HCT116 (cell line): ENCODE data around the gene UPK2. TPM values are rescaled to one million over a fixed set of nuclear protein-coding genes. Genes with fewer than 3 reads are reported as not detected.

Experiments used
- ATAC-seq: fragments of 200-7000 bp; cut with Tn5 transposase; 2 replicates; pipeline ENCODE4 v1.9.1; 2020; ENCODE audit warnings: mild to moderate bottlenecking, moderate library complexity
- BruUV-seq: library from RNA; stranded (reverse); fragments of 400-500 nt; replicated peaks from 2 replicates; lab custom pipeline; 2021; lab: Mats Ljungman, UMichigan
- CTCF ChIA-PET: fragments of 300-600 bp; sonication (Branson Sonifier 250); formaldehyde crosslinking; loops from one replicate; lab custom pipeline; 2021; ENCODE audit warnings: antibody characterized with exemption; lab: Charles Lee
- POLR2A ChIA-PET: fragments of 300-600, 350-600 bp; sonication (Branson Sonifier 250); formaldehyde crosslinking; loops from one replicate; lab custom pipeline; 2021; ENCODE audit warnings: antibody characterized with exemption; lab: Charles Lee
- RAD21 ChIA-PET, 2 experiments: fragments of 300-600 bp; sonication (Branson Sonifier 250); formaldehyde crosslinking; loops; one replicate each; lab custom pipeline; 2023; ENCODE audit warnings: low total read pairs in 2 of 2; ENCODE audit not compliant: uncharacterized antibody in 2 of 2, unreplicated experiment in 2 of 2, low non-redundant PET in 1 of 2; lab: Charles Lee
- DNase-seq: peaks from one replicate; pipeline ENCODE4 v3.0.0-alpha.2; 2010; ENCODE audit warnings: low read depth, low spot score
- H2AFZ ChIP-seq: fragments of 200-600 bp; shearing (Covaris generic), sonication (generic); 2 replicates; pipeline ENCODE4 v1.6.1; 2017; ENCODE audit warnings: low read depth, mixed run types, mixed read lengths, antibody characterized with exemption, low read length; ENCODE audit not compliant: poor library complexity, severe bottlenecking
- H3K27ac ChIP-seq: 2 replicates; pipeline ENCODE4 v1.5.1; 2012; ENCODE audit warnings: low read depth, low read length
- H3K27me3 ChIP-seq: fragments of 200-600 bp; sonication (generic); 2 replicates; pipeline ENCODE4 v1.6.1; 2016; ENCODE audit warnings: mixed run types, low read length, mixed read lengths; ENCODE audit not compliant: insufficient read depth
- H3K36me3 ChIP-seq, 2 experiments: fragments of 200-500 bp in 1 of 2; fragments of 200-600 bp in 1 of 2; sonication (Bioruptor generic) in 1 of 2; sonication (generic) in 1 of 2; 2 replicates each; pipeline versions ENCODE4 v1.5.1 to v1.6.1; 2014 to 2016; ENCODE audit warnings: low read length in 2 of 2, inconsistent platforms in 1 of 2, mixed read lengths in 1 of 2, mixed run types in 1 of 2; ENCODE audit not compliant: insufficient read depth in 2 of 2, control insufficient read depth in 1 of 2
- H3K4me1 ChIP-seq, 2 experiments: fragments of 200-600 bp in 1 of 2; sonication (generic) in 1 of 2; 2 replicates each; pipeline versions ENCODE4 v1.5.1 to v1.6.1; 2012 to 2017; ENCODE audit warnings: low read length in 2 of 2, inconsistent platforms in 1 of 2, mild to moderate bottlenecking in 1 of 2, mixed read lengths in 1 of 2, mixed run types in 1 of 2, moderate library complexity in 1 of 2; ENCODE audit not compliant: insufficient read depth in 2 of 2, control insufficient read depth in 1 of 2
- H3K4me2 ChIP-seq: fragments of 200-600 bp; sonication (generic); 2 replicates; pipeline ENCODE4 v1.6.1; 2017; ENCODE audit warnings: mixed run types, low read length, mixed read lengths
- H3K4me3 ChIP-seq, 2 experiments: fragments of 200-600 bp in 1 of 2; sonication (generic) in 1 of 2; replicated peaks in 1 of 2; 2 replicates each; pipeline ENCODE4 v1.5.1; 2011 to 2016; ENCODE audit warnings: low read length in 2 of 2, control low read depth in 1 of 2, low read depth in 1 of 2, mild to moderate bottlenecking in 1 of 2, mixed read lengths in 1 of 2, mixed run types in 1 of 2
- H3K79me2 ChIP-seq: fragments of 200-600 bp; sonication (generic); 2 replicates; pipeline ENCODE4 v1.6.1; 2017; ENCODE audit warnings: mild to moderate bottlenecking, mixed run types, low read length, moderate library complexity, mixed read lengths; ENCODE audit not compliant: insufficient read depth
- H3K9ac ChIP-seq: fragments of 200-600 bp; sonication (generic); 2 replicates; pipeline ENCODE4 v1.6.1; 2016; ENCODE audit warnings: low read length, mixed read lengths
- H3K9me2 ChIP-seq: fragments of 200-600 bp; sonication (generic), shearing (Covaris generic); 2 replicates; pipeline ENCODE4 v1.6.1; 2017; ENCODE audit warnings: mixed run types, mild to moderate bottlenecking, moderate library complexity; ENCODE audit not compliant: insufficient read depth
- H3K9me3 ChIP-seq, 2 experiments: fragments of 200-500 bp in 1 of 2; fragments of 200-600 bp in 1 of 2; sonication (Bioruptor generic) in 1 of 2; sonication (generic) in 1 of 2; 2 replicates each; pipeline ENCODE4 v1.6.1; 2014 to 2017; ENCODE audit warnings: low read length in 2 of 2, mixed read lengths in 2 of 2, inconsistent platforms in 1 of 2, low read depth in 1 of 2, mild to moderate bottlenecking in 1 of 2, mixed run types in 1 of 2, moderate library complexity in 1 of 2; ENCODE audit not compliant: control insufficient read depth in 1 of 2, insufficient read depth in 1 of 2
- H4K20me1 ChIP-seq: fragments of 200-600 bp; sonication (generic), shearing (Covaris generic); 2 replicates; pipeline ENCODE4 v1.6.1; 2017; ENCODE audit warnings: mixed run types, mild to moderate bottlenecking, moderate library complexity; ENCODE audit not compliant: insufficient read depth
- ATF3 ChIP-seq: IDR thresholded peaks from 2 replicates; pipeline ENCODE4 v1.6.1; 2012
- CBX3 ChIP-seq: IDR thresholded peaks from 2 replicates; pipeline ENCODE4 v1.6.1; 2012; ENCODE audit warnings: low read depth
- CTCF ChIP-seq, 3 experiments: fragments of 200-600 bp in 1 of 3; sonication (generic) in 1 of 3; IDR thresholded peaks in 2 of 3; conservative IDR thresholded peaks in 1 of 3; 2 replicates each; pipeline ENCODE4 v1.5.1; 2012 to 2017; ENCODE audit warnings: low read depth in 2 of 3, low read length in 2 of 3, antibody characterized with exemption in 1 of 3, borderline replicate concordance in 1 of 3, control low read depth in 1 of 3, mild to moderate bottlenecking in 1 of 3, mixed read lengths in 1 of 3, mixed run types in 1 of 3, moderate library complexity in 1 of 3; ENCODE audit not compliant: insufficient read depth in 1 of 3
- POLR2AphosphoS5 ChIP-seq: IDR thresholded peaks from 2 replicates; pipeline ENCODE4 v1.6.1; 2011; ENCODE audit warnings: mild to moderate bottlenecking, low read depth, low read length, moderate library complexity
- YY1 ChIP-seq: IDR thresholded peaks from 2 replicates; pipeline ENCODE4 v1.6.1; 2011; ENCODE audit warnings: low read length, low read depth, moderate library complexity, mild to moderate bottlenecking; ENCODE audit not compliant: insufficient replicate concordance; ENCODE audit errors: extremely low read depth
- ZFX ChIP-seq: fragments of 450-650 bp; IDR thresholded peaks from 2 replicates; pipeline ENCODE4 v1.6.1; 2017
- intact Hi-C: fragments of 100-400 bp; cut with micrococcal nuclease; formaldehyde crosslinking; loops from 2 replicates; pipeline ENCODE4 v1.10.0; 2022
- total RNA-seq: library from RNA; stranded (reverse); gene quantifications from one replicate; pipeline ENCODE4 v1.2.1, GENCODE V29; 2021; ENCODE audit not compliant: unreplicated experiment

UPK2 gene
- total RNA-seq, 1 experiment from 2014 or later = 0.42 TPM

- ChIA-PET RAD21 (interaction anchor here in 1 of 2 experiments (0.7 kb wide), 1 partner anchor 14 kb away, joined by 3 read pairs; no protein-coding TSS in a partner anchor), POLR2A (interaction anchor here (2.7 kb wide), 1 partner anchor 116 kb away, joined by 15 read pairs; the partner anchor contains the start of gene DDX6), CTCF (interaction anchor here (2.4 to 7.2 kb wide), 2 partner anchors 21 to 49 kb away, joined by 10 to 150 read pairs; partner anchors contain the start of genes BCL9L and UPK2)
- Histone ChIP-seq H3K4me1 (peaks cover 37 to 61% of the 10 kb centered on the region in 2 experiments), H2AFZ (no peak overlapping the region), H3K36me3 (peaks cover 24 to 33% of the 10 kb centered on the region in 2 experiments), H4K20me1 (peaks cover 4% of the 10 kb centered on the region; the same call in 1 of the 2 replicates), H3K4me3 (peak overlapping the region; percentile 18 to 19; a peak in 3 of 4 replicates), H3K4me2 (peak overlapping the region; percentile 100), H3K9me3 (no peaks in the 10 kb centered on the region), H3K9me2 (no peaks in the 10 kb centered on the region), H3K27ac (peak overlapping the region; percentile 100), H3K9ac (peak overlapping the region; percentile 91), H3K27me3 (no peaks in the 10 kb centered on the region), H3K79me2 (peaks cover 84% of the 10 kb centered on the region)
- no TSS peak for BruUV-seq
- TF ChIP-seq YY1 = peak; percentile 11
- TF ChIP-seq ATF3 = no peak
- no peak for TF ChIP-seq CBX3
- TF ChIP-seq ZFX = 0 out of 2 replicates have a peak, but pooled peaks have one; percentile 12
- TF ChIP-seq POLR2AphosphoS5 = peak; percentile 54
- peak in 2 of 3 experiments; percentile 87 to 92; a peak in 4 of 6 replicates for TF ChIP-seq CTCF (IDR thresholded peaks at IDR 0.05 in 2 of 3, conservative IDR thresholded peaks at IDR 0.05 in 1 of 3; ENCODE audit: borderline replicate concordance in 1 of 3, insufficient read depth in 1 of 3, low read depth in 2 of 3, low read length in 2 of 3)
- ATAC-seq = peak; percentile 50
- DNase-seq = no peak
- intact Hi-C loops = loop anchor here (1.0 to 5.0 kb wide), 3 partner anchors 21 to 115 kb away; partner anchors contain the start of genes DDX6 and UPK2
Measured at GRCh38 chr11:118907051-118908042, 48.8 kb upstream of the UPK2 start.
